Measurements from ENCODE around the gene SLC22A31.
"Not testable (repeated sequence)": the region's sequence is repeated elsewhere in the genome, so short reads cannot be mapped to it uniquely, and the experiment has no call there.

SLC22A31 gene

DNA sequence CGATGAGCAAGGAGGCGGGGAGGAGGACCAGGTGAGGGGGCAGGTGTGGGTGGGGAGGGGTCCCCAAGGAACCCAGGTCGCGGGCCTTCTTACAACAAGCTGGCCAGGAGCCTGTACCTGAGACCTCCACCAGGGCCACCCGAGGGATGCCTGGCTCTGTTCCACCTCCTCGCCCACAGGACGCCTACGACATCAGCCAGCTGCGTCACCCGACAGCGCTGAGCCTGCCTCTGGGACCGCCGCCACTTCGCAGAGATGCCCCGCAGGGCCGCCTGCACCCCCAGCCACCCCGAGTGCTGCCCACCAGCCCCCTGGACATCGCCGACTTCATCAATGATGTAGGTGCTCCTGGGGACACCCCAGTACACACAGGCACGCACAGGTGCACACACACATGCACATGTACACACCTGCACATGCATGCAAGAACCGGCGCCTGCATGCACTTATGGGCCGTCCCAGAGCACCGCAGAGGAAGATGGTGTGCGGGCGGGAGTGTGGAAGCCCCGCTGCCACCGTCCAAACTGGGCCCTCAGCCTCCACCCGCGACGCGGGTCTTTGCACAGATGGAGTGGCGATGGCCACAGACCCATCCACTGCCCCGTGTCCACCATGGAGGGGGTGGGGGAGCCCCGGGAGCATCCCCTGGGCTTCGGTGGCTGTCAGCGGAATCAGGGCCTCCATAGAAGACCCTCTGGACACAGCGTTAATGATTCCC lies 6.6 kb downstream of the SLC22A31 start:
- FAIRE-seq (no peak), DNase-seq (ENCODE audit: insufficient read length, low spot score) (no peak)
- TF ChIP-seq POLR2A (IDR thresholded peaks at IDR 0.05; ENCODE audit: low read depth, low read length) = no peak

DNA sequence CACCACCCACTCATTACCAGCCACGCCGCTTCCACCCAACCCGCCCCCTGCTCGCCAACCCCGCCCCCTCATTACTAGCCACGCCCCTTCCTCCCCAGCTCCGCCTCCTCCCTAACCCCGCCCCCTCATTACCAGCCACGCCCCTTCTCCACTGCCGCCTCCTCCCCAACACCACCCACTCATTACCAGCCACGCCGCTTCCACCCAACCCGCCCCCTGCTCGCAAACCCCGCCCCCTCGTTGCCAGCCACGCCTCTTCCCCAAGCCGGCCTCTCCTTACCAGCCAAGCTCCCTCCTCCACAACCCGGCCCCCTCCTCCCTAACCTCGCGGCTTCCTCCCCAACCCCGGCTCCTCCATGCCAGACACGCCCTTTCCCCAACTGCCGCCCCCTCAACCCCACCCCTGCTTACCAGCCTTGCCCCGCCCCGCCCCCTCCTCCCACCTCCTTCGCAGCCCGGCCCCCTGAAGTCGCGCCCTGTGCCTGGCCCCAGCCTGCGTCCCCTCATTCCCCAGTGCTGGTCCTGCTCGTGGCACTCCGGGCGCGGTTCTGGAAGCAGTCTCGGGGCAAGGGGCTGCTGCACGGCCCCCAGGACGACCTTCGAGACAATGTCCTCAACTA lies 7.3 kb downstream of the SLC22A31 start:
- DNase-seq (ENCODE audit: insufficient read length, low spot score) (peak; percentile 87), FAIRE-seq (no peak)
- no peak for TF ChIP-seq POLR2A (IDR thresholded peaks at IDR 0.05; ENCODE audit: low read depth, low read length)

DNA sequence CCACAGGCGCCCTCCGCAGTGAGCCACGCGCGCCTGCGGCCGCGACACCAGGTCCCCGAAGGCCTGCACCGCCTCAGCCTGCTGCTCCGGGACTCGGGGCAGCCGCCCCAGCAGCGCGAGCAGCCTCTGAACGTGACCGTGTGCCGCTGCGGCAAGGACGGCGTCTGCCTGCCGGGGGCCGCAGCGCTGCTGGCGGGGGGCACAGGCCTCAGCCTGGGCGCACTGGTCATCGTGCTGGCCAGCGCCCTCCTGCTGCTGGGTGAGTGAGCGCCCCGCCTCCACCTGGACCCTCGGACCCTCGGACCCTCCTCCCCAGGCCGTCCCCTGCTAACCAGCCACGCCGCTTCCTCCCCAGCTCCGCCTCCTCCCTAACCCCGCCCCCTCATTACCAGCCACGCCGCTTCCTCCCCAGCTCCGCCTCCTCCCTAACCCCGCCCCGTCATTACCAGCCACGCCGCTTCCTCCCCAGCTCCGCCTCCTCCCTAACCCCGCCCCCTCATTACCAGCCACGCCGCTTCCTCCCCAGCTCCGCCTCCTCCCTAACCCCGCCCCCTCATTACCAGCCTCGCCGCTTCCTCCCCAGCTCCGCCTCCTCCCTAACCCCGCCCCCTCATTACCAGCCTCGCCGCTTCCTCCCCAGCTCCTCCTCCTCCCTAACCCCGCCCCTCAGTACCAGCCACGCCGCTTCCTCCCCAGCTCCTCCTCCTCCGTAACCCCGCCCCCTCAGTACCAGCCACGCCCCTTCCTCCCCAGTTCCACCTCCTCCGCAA lies 8.0 kb downstream of the SLC22A31 start:
- not testable (repeated sequence) for DNase-seq (ENCODE audit: insufficient read length, low spot score); FAIRE-seq

DNA sequence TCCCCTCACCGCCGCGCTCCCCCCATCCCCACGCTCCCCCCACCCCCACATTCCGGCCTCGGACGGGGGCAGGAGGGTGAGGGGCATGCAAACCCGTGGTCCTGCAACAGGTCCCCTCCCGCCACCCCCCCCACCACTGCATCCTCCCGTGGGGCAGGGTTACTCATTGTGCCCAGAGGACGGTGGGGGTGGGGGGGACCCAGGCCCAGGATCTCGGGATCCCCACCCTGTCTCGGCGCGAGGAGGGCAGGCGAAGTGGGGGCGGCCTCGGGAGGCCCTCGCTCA lies 8.5 kb downstream of the SLC22A31 start:
- FAIRE-seq (no peak), DNase-seq (ENCODE audit: insufficient read length, low spot score) (no peak)
- no peak for TF ChIP-seq POLR2A (IDR thresholded peaks at IDR 0.05; ENCODE audit: low read depth, low read length)

DNA sequence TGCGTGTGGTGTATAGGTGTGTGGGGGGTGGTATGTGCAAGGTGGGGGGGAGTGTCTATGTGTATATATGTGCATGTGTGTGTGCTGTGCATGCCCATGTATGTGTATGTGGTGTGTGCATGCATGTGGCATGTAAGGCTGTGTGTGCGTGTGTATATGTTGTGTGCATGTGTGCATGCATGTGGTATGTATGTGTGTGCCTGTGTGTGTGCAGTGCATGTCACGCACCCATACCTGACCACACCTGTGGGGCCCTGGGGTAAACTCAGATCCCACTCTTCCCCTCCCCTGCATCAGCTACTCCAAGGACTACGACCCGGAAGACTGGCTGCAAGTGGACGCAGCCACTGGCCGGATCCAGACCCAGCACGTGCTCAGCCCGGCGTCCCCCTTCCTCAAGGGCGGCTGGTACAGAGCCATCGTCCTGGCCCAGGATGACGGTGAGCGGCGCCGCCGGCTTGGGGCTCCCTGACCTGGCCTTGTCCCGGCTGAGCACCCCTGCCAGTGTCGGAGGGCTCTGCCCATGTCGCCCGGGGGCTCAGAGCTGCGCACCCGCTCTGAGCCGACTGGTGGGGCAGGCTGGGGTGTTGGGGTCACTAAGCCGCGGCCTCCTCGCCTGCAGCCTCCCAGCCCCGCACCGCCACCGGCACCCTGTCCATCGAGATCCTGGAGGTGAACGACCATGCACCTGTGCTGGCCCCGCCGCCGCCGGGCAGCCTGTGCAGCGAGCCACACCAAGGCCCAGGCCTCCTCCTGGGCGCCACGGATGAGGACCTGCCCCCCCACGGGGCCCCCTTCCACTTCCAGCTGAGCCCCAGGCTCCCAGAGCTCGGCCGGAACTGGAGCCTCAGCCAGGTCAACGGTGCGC lies 9.1 kb downstream of the SLC22A31 start:
- no peak for FAIRE-seq
- TF ChIP-seq POLR2A (IDR thresholded peaks at IDR 0.05; ENCODE audit: low read depth, low read length) = no peak
- no peak for DNase-seq (ENCODE audit: insufficient read length, low spot score)

DNA sequence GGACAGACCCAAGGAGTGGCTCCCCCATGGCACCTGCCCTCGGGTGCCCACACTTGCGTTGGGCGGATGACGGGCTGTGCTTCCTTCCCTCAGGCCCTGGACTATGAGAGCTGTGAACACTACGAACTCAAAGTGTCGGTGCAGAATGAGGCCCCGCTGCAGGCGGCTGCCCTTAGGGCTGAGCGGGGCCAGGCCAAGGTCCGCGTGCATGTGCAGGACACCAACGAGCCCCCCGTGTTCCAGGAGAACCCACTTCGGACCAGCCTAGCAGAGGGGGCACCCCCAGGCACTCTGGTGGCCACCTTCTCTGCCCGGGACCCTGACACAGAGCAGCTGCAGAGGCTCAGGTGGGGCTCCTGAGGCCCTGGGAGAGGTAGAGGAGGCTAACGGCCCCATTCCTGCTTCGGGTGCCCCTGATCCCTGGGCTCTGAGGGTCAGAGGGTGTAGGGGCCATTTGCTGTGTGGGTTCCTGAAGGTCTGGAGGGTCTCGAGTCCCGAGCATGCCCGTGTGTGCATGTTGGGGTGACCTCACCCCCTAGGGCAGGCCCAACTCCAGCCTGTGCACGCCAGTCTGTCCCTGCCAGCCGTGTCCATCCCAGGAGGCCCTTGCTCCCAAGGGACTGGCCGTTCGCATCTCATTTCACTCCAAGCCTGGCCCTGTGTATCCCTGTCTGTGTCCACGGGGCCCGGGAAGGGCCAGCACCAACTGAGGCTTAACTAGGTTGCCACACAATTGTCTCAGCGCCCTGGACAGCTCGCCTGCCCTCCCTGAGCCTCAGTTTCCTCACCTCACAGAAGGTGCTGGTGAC lies 10.0 kb downstream of the SLC22A31 start:
- no peak for DNase-seq (ENCODE audit: insufficient read length, low spot score)
- no peak for TF ChIP-seq POLR2A (IDR thresholded peaks at IDR 0.05; ENCODE audit: low read depth, low read length)
- no peak for FAIRE-seq

DNA sequence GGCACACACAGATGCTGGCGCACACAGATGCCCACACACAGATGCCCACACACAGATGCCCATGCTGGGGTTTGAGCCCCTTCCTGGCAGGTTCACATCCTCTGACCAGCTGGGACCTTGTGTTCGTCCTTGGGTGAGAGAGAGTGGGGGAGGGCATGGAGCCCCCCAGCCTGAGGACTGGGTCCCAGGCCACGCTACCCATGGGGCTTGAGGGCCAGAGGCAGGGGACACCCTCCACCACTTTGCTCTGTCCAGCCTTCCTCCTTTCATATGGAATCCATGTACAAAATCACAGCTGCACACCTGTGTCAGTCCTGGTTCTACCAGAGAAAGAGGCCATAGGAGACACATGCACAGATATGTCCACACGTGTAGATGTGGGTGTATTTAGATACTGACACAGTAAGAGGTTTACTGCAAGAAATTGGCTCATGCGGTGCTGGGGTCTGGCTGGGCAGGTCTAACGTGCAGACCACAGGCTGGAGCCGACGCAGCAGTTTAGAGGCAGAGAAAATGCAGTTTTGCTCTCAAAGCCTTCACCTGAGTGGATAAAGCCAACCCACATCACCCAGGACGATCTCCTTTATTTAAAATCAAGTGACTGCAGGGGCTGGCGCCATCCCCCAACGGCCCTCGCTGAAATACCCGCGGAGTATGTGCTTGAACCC lies 10.8 kb downstream of the SLC22A31 start:
- TF ChIP-seq POLR2A (IDR thresholded peaks at IDR 0.05; ENCODE audit: low read depth, low read length) = no peak
- no peak for FAIRE-seq
- DNase-seq (ENCODE audit: insufficient read length, low spot score) = no peak

DNA sequence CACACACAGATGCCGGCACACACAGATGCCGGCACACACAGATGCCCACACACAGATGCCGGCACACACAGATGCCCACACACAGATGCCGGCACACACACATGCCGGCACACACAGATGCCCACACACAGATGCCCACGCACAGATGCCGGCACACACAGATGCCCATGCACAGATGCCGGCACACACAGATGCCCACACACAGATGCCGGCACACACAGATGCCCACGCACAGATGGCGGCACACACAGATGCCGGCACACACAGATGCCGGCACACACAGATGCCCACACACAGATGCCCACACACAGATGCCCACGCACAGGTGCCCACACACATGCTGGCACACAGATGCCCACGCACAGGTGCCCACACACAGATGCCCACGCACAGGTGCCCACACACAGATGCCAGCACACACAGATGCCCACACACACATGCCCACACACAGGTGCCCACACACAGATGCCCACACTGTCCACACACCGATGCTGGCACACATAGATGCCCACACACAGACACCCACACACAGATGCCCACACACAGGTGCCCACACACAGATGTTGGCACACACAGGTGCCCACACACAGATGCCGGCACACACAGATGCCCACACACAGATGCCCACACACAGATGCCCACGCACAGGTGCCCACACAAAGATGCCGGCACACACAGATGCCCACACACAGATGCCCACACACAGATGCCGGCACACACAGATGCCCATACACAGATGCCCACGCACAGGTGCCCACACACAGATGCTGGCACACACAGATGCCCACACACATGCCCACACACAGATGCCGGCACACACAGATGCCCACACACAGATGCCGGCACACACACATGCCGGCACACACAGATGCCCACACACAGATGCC lies 11.6 kb downstream of the SLC22A31 start:
- not testable (repeated sequence) for FAIRE-seq; DNase-seq (ENCODE audit: insufficient read length, low spot score)

DNA sequence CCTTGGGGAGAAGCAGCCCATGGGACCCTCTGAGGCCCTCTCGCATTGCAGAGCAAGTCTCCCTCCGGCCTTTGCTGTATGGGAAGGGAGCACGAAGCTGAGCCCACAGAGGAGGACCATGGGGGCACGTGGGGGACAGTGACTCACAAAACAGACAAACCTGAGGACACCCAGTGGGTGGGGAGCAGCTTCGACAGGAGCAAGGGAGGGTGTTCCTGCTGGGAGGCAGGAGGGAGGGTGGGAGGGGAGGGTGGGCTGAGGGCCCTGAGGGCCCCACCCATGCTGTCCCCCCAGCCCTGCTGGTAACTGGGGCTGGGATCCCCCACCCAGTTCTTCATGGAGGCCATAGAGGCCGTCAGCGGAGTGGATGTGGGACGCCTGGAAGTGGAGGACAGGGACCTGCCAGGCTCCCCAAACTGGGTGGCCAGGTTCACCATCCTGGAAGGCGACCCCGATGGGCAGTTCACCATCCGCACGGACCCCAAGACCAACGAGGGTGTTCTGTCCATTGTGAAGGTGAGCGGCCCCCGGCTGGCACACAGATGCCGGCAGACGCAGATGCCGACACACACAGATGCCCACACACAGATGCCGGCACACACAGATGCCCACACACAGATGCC lies 12.5 kb downstream of the SLC22A31 start:
- TF ChIP-seq POLR2A (IDR thresholded peaks at IDR 0.05; ENCODE audit: low read depth, low read length) = no peak
- no peak for FAIRE-seq
- no peak for DNase-seq (ENCODE audit: insufficient read length, low spot score)

DNA sequence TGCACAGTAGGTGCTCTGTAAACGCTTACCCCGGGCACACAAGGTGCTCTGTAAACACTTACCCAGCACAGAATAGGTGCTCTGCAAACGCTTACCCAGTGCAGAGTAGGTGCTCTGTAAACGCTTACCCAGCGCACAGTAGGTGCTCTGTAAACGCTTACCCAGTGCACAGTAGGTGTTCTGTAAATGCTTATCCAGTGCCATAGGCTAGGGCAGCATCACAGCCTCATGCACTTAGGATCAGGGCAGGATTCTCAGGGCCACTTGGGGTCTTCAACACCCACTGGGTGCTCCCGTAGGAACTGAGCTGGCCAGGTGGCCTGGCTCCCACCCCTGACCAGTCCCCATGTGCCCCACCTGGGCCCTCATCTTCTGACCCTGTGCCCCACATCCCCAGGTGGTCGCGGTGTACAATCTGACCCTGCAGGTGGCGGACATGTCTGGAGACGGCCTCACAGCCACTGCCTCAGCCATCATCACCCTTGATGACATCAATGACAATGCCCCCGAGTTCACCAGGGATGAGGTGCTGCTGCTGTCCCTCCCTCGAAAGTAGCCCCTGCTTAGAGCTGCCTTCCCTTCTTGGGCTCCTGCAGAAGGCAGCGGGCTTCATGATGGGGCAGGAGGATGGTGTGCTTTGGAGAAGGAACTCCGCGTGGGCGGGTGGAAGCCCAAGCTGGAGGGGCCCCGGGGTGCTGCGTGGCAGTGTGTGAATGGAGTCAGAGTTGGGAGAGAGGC lies 13.1 kb downstream of the SLC22A31 start:
- FAIRE-seq (no peak), DNase-seq (ENCODE audit: insufficient read length, low spot score) (no peak)

DNA sequence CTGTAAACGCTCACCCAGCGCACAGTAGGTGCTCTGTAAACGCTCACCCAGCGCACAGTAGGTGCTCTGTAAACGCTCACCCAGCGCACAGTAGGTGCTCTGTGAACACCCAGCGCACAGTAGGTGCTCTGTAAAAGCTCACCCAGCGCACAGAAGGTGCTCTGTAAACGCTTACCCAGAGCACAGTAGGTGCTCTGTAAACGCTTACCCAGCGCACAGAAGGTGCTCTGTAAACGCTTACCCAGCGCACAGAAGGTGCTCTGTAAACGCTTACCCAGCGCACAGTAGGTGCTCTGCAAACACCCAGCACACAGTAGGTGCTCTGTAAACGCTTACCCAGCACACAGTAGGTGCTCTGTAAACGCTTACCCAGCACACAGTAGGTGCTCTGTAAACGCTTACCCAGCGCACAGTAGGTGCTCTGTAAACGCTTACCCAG lies 13.7 kb downstream of the SLC22A31 start:
- not testable (repeated sequence) for FAIRE-seq; DNase-seq (ENCODE audit: insufficient read length, low spot score)

More for the DNA sequence above, 13.1 kb downstream of the SLC22A31 start:
- no peak for TF ChIP-seq POLR2A (IDR thresholded peaks at IDR 0.05; ENCODE audit: low read depth, low read length)

DNA sequence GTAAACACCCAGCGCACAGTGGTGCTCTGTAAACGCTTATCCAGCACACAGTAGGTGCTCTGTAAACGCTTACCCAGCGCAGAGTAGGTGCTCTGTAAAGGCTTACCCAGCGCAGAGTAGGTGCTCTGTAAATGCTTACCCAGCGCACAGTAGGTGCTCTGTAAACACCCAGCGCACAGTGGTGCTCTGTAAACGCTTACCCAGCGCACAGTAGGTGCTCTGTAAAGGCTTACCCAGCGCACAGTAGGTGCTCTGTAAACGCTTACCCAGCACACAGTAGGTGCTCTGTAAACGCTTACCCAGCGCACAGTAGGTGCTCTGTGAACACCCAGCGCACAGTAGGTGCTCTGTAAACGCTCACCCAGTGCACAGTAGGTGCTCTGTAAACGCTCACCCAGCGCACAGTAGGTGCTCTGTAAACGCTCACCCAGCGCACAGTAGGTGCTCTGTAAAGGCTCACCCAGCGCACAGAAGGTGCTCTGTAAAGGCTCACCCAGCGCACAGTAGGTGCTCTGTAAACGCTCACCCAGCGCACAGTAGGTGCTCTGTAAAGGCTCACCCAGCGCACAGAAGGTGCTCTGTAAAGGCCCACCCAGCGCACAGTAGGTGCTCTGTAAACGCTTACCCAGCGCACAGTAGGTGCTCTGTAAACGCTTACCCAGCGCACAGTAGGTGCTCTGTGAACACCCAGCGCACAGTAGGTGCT lies 14.3 kb downstream of the SLC22A31 start:
- FAIRE-seq; DNase-seq (ENCODE audit: insufficient read length, low spot score): not testable (repeated sequence)
